Measurements from ENCODE around the gene FXR2.
"Not testable (repeated sequence)": the region's sequence is repeated elsewhere in the genome, so short reads cannot be mapped to it uniquely, and the experiment has no call there.

DNA sequence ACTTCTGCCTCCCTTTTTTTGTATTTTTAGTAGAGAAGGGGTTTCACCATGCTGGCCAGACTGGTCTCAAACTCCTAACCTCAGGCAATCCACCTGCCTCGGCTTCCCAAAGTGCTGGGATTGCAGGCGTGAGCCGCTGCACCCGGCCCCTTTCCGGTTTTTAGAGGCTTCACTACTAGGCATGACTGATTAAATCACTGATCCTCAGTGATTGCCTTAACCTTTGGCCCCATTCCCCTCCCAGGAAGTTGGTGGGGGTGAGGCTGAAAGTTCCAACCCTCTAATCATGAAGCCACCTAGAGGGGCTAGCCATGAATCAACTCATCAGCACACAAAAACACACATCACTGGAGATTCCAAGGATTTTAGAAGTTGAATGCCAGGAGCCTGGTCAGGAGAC lies 17.1 kb downstream of the FXR2 start:
- TF ChIP-seq, protein P1, sequence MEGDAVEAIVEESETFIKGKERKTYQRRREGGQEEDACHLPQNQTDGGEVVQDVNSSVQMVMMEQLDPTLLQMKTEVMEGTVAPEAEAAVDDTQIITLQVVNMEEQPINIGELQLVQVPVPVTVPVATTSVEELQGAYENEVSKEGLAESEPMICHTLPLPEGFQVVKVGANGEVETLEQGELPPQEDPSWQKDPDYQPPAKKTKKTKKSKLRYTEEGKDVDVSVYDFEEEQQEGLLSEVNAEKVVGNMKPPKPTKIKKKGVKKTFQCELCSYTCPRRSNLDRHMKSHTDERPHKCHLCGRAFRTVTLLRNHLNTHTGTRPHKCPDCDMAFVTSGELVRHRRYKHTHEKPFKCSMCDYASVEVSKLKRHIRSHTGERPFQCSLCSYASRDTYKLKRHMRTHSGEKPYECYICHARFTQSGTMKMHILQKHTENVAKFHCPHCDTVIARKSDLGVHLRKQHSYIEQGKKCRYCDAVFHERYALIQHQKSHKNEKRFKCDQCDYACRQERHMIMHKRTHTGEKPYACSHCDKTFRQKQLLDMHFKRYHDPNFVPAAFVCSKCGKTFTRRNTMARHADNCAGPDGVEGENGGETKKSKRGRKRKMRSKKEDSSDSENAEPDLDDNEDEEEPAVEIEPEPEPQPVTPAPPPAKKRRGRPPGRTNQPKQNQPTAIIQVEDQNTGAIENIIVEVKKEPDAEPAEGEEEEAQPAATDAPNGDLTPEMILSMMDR (IDR thresholded peaks at IDR 0.05): not testable (repeated sequence)
- TF ChIP-seq POLR2A (IDR thresholded peaks at IDR 0.05): not testable (repeated sequence)
